Heart left ventricle (tissue), 13 donors: ENCODE results near the gene HSF4.

ENCODE experiments used
- CTCF ChIP-seq, 12 donors: fragments of 200-600 bp; sonication (generic) in 4 of 12; IDR thresholded peaks; one replicate each; pipeline versions ENCODE4 v1.5.0 to v1.8.0; 2018 to 2022; ENCODE audit warnings: antibody characterized with exemption in 12 of 12, mild to moderate bottlenecking in 5 of 12
- POLR2A ChIP-seq, 2 donors: fragments of 450-650 bp; IDR thresholded peaks; one replicate each; pipeline ENCODE4 v1.6.1; 2017; ENCODE audit warnings: antibody characterized with exemption in 2 of 2, mild to moderate bottlenecking in 2 of 2, moderate library complexity in 2 of 2
- donor health status: ischemic (EF 13 %, LVEDD 7.1; RV severe dilation, severe dysfunction).
- donor health status: DM: no; HTN: yes; CAD: no.
- donor health status: DM: no; HTN: no; CAD: no.
- donor health status: ischemic (EF 25% LVEDD 6.9; RV normal size, moderate dysfunction).
- donor health status: ischemic (EF 25% LVEDD 5.7; RV mildly dilated, moderate dysfunction).
- donor health status: ischemic (EF 35%, LVEDD 5.7; RV mildly dilated, moderate dysfunction).
- donor health status: nonischemic (EF 11% LVEDD 7.7; RV severe dilation, severe dysfunction).
- donor health status: DM: yes; HTN: yes; CAD: no.
- donor health status: PGD.
- donor health status: ischemic (EF 29% LVEDD 5.4; RV normal size, mild dysfunction).
- donor health status: nonischemic (EF 23%, LVEDD 6.1; RV moderate dilation, normal function).

GRCh38 chr16:67199011-67199807, 34.7 kb downstream of the HSF4 start, which contains the start of gene ELMO3:
- TF ChIP-seq CTCF (IDR thresholded peaks at IDR 0.05) (peak in 5 of 12 donors; percentile 13 to 40 (median 36)), POLR2A (IDR thresholded peaks at IDR 0.05) (no peak)
